Astrocyte (in vitro differentiated cells and primary cell): ENCODE results near the gene GP9. TPM values are rescaled to one million over a fixed set of nuclear protein-coding genes. Genes with fewer than 3 reads are reported as not detected.
"Not testable (repeated sequence)": the region's sequence is repeated elsewhere in the genome, so short reads cannot be mapped to it uniquely, and the experiment has no call there.

ENCODE experiments used
- DNase-seq: peaks from one replicate; pipeline ENCODE4 v3.0.0-alpha.2; 2010; ENCODE audit warnings: low read depth
- FAIRE-seq: peaks from 2 replicates; lab custom pipeline; 2011; peaks lifted over from hg19 to GRCh38; lab: Jason Lieb, UNC
- H2AFZ ChIP-seq: 2 replicates; pipeline ENCODE4 v1.6.0; 2012; ENCODE audit warnings: low read depth, low read length, inconsistent platforms
- H3K27ac ChIP-seq: 2 replicates; pipeline ENCODE4 v1.5.1; 2011; ENCODE audit warnings: low read depth, low read length, inconsistent platforms
- H3K27me3 ChIP-seq: 2 replicates; pipeline ENCODE4 v1.6.0; 2011; ENCODE audit warnings: low read length, inconsistent platforms; ENCODE audit not compliant: insufficient read depth
- H3K36me3 ChIP-seq: 2 replicates; pipeline ENCODE4 v1.5.1; 2011; ENCODE audit warnings: low read length, inconsistent platforms; ENCODE audit not compliant: insufficient read depth
- H3K4me1 ChIP-seq: 2 replicates; pipeline ENCODE4 v1.5.1; 2011; ENCODE audit warnings: low read length, inconsistent platforms; ENCODE audit not compliant: insufficient read depth
- H3K4me2 ChIP-seq: 2 replicates; pipeline ENCODE4 v1.6.0; 2012; ENCODE audit warnings: low read length, inconsistent platforms
- H3K4me3 ChIP-seq: 2 replicates; pipeline ENCODE4 v1.5.1; 2011; ENCODE audit warnings: low read depth, mild to moderate bottlenecking, low read length, inconsistent platforms; ENCODE audit not compliant: insufficient read depth
- H3K79me2 ChIP-seq: 2 replicates; pipeline ENCODE4 v1.6.0; 2012; ENCODE audit warnings: mild to moderate bottlenecking, low read length, inconsistent platforms; ENCODE audit not compliant: insufficient read depth
- H3K9ac ChIP-seq: 2 replicates; pipeline ENCODE4 v1.6.0; 2012; ENCODE audit warnings: mild to moderate bottlenecking, low read length, inconsistent platforms
- H3K9me3 ChIP-seq: 2 replicates; pipeline ENCODE4 v1.5.1; 2012; ENCODE audit warnings: low read depth, mild to moderate bottlenecking, low read length, inconsistent platforms; ENCODE audit not compliant: insufficient read depth
- H4K20me1 ChIP-seq: 2 replicates; pipeline ENCODE4 v1.6.0; 2012; ENCODE audit warnings: low read length, inconsistent platforms; ENCODE audit not compliant: insufficient read depth
- H3K27ac Mint-ChIP-seq: one replicate; pipeline ENCODE4 v1.8.0; 2021; ENCODE audit warnings: mild to moderate bottlenecking, mixed read lengths; ENCODE audit not compliant: unreplicated experiment
- H3K27me3 Mint-ChIP-seq: one replicate; pipeline ENCODE4 v1.8.0; 2021; ENCODE audit warnings: low read depth, mixed read lengths; ENCODE audit not compliant: unreplicated experiment
- H3K36me3 Mint-ChIP-seq: one replicate; pipeline ENCODE4 v1.8.0; 2021; ENCODE audit warnings: low read depth, mixed read lengths; ENCODE audit not compliant: unreplicated experiment
- H3K4me1 Mint-ChIP-seq: one replicate; pipeline ENCODE4 v1.8.0; 2021; ENCODE audit warnings: low read depth, mixed read lengths; ENCODE audit not compliant: unreplicated experiment
- H3K4me3 Mint-ChIP-seq: one replicate; pipeline ENCODE4 v1.8.0; 2021; ENCODE audit warnings: mild to moderate bottlenecking, moderate library complexity, mixed read lengths; ENCODE audit not compliant: unreplicated experiment
- H3K9me3 Mint-ChIP-seq: one replicate; pipeline ENCODE4 v1.8.0; 2021; ENCODE audit warnings: mild to moderate bottlenecking, mixed read lengths; ENCODE audit not compliant: unreplicated experiment
- CTCF ChIP-seq: IDR thresholded peaks from 2 replicates; pipeline ENCODE4 v1.5.1; 2011; ENCODE audit warnings: low read depth, mild to moderate bottlenecking, inconsistent platforms, low read length, moderate library complexity; ENCODE audit not compliant: insufficient read depth
- EZH2 ChIP-seq: IDR thresholded peaks from 2 replicates; pipeline ENCODE4 v1.6.1; 2012; ENCODE audit warnings: mild to moderate bottlenecking, low read length, inconsistent platforms; ENCODE audit not compliant: insufficient read depth
- total RNA-seq: library from RNA; stranded (reverse); gene quantifications from 2 replicates; pipeline ENCODE4 v1.2.1, GENCODE V29; 2021

Gene GP9
- total RNA-seq, 1 donor from 2014 or later = not detected

- Histone ChIP-seq H3K9ac (no peak overlapping the region), H3K79me2 (no peaks in the 10 kb centered on the region), H3K4me2 (no peak overlapping the region), H2AFZ (no peak overlapping the region), H3K27me3 (no peaks in the 10 kb centered on the region), H3K4me1 (peaks cover 3% of the 10 kb centered on the region), H3K36me3 (no peaks in the 10 kb centered on the region), H3K27ac (no peak overlapping the region), H3K9me3 (no peaks in the 10 kb centered on the region), H3K4me3 (no peak overlapping the region), H4K20me1 (no peaks in the 10 kb centered on the region)
- TF ChIP-seq EZH2 = no peak
- TF ChIP-seq CTCF = no peak
- no peak for DNase-seq
- no peaks in the 10 kb centered on the region for H3K36me3 Mint-ChIP-seq
- H3K27me3 Mint-ChIP-seq = peaks cover 7% of the 10 kb centered on the region
- FAIRE-seq = no peak
- H3K9me3 Mint-ChIP-seq = no peaks in the 10 kb centered on the region
- H3K4me3 Mint-ChIP-seq = no peak overlapping the region
- H3K4me1 Mint-ChIP-seq = no peaks in the 10 kb centered on the region
- no peak overlapping the region for H3K27ac Mint-ChIP-seq
Observed at GRCh38 chr3:129085818-129086217, 25.2 kb downstream of the GP9 start.

- DNase-seq (peak; percentile 25), FAIRE-seq (no peak)
- Histone ChIP-seq H3K4me2 (no peak overlapping the region), H3K9me3 (no peaks in the 10 kb centered on the region), H3K36me3 (no peaks in the 10 kb centered on the region), H3K4me3 (no peak overlapping the region), H2AFZ (no peak overlapping the region), H3K9ac (peak overlapping the region; percentile 35), H4K20me1 (no peaks in the 10 kb centered on the region), H3K79me2 (no peaks in the 10 kb centered on the region), H3K4me1 (peaks cover 3% of the 10 kb centered on the region), H3K27ac (no peak overlapping the region), H3K27me3 (no peaks in the 10 kb centered on the region)
- no peaks in the 10 kb centered on the region for H3K36me3 Mint-ChIP-seq
- H3K27ac Mint-ChIP-seq = no peak overlapping the region
- peaks cover under 1% of the 10 kb centered on the region for H3K27me3 Mint-ChIP-seq
- no peak overlapping the region for H3K4me3 Mint-ChIP-seq
- TF ChIP-seq EZH2 = no peak
- TF ChIP-seq CTCF = no peak
- H3K4me1 Mint-ChIP-seq = no peaks in the 10 kb centered on the region
- no peaks in the 10 kb centered on the region for H3K9me3 Mint-ChIP-seq
Observed at GRCh38 chr3:129087138-129087702, 26.6 kb downstream of the GP9 start.

- H3K4me1 Mint-ChIP-seq, H3K4me3 Mint-ChIP-seq, H3K9me3 Mint-ChIP-seq, H3K27ac ChIP-seq, H3K4me2 ChIP-seq, H3K36me3 Mint-ChIP-seq, H3K4me1 ChIP-seq, H4K20me1 ChIP-seq, H3K79me2 ChIP-seq, H3K27ac Mint-ChIP-seq, H3K27me3 Mint-ChIP-seq, H3K36me3 ChIP-seq, H3K9me3 ChIP-seq, FAIRE-seq, H2AFZ ChIP-seq, H3K4me3 ChIP-seq, DNase-seq, H3K27me3 ChIP-seq, H3K9ac ChIP-seq: not testable (repeated sequence)
Observed at GRCh38 chr3:129087904-129088303, 27.3 kb downstream of the GP9 start.

- DNase-seq, H3K9ac ChIP-seq, H3K9me3 ChIP-seq, H3K27me3 Mint-ChIP-seq, H3K4me1 Mint-ChIP-seq, H2AFZ ChIP-seq, H3K4me3 ChIP-seq, H3K27me3 ChIP-seq, H3K36me3 Mint-ChIP-seq, FAIRE-seq, H3K9me3 Mint-ChIP-seq, H3K4me3 Mint-ChIP-seq, H4K20me1 ChIP-seq, H3K27ac ChIP-seq, H3K4me1 ChIP-seq, H3K27ac Mint-ChIP-seq, H3K4me2 ChIP-seq, H3K79me2 ChIP-seq, H3K36me3 ChIP-seq: not testable (repeated sequence)
Observed at GRCh38 chr3:129088312-129088711, 27.7 kb downstream of the GP9 start.
